A673 (cell line): Measurements from ENCODE around the gene YIPF6.
"Not testable (repeated sequence)": the region's sequence is repeated elsewhere in the genome, so short reads cannot be mapped to it uniquely, and the experiment has no call there.

Experiments used
- EZH2 ChIP-seq: fragments of 200-600 bp; sonication (generic); IDR thresholded peaks from 2 replicates; pipeline ENCODE4 v1.6.1; 2017; ENCODE audit warnings: borderline replicate concordance, low read depth, mild to moderate bottlenecking, mixed read lengths, antibody characterized with exemption, low read length; ENCODE audit not compliant: poor library complexity, severe bottlenecking
- TF ChIP-seq, protein P1 (sequence below): fragments of 300-800, 200-600 bp; sonication (generic); conservative IDR thresholded peaks from 2 replicates; pipeline ENCODE4 v1.5.1; 2017; ENCODE audit warnings: low read depth, mild to moderate bottlenecking, antibody characterized with exemption, low read length, moderate library complexity, mixed read lengths

DNA sequence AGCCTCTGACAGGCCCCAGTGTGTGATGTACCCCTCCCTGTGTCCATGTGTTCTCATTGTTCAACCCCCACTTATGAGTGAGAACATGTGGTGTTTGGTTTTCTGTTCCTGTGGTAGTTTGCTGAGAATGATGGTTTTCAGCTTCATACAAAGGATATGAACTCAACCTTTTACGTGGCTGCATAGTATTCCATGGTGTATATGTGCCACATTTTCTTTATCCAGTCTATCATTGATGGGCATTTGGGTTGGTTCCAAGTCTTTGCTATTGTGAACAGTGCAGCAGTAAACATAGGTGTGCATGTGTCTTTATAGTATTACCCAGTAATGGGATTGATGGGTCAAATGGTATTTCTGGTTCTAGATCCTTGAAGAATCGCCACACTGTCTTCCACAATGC, 25.8 kb downstream of the YIPF6 start:
- TF ChIP-seq, protein P1, sequence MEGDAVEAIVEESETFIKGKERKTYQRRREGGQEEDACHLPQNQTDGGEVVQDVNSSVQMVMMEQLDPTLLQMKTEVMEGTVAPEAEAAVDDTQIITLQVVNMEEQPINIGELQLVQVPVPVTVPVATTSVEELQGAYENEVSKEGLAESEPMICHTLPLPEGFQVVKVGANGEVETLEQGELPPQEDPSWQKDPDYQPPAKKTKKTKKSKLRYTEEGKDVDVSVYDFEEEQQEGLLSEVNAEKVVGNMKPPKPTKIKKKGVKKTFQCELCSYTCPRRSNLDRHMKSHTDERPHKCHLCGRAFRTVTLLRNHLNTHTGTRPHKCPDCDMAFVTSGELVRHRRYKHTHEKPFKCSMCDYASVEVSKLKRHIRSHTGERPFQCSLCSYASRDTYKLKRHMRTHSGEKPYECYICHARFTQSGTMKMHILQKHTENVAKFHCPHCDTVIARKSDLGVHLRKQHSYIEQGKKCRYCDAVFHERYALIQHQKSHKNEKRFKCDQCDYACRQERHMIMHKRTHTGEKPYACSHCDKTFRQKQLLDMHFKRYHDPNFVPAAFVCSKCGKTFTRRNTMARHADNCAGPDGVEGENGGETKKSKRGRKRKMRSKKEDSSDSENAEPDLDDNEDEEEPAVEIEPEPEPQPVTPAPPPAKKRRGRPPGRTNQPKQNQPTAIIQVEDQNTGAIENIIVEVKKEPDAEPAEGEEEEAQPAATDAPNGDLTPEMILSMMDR, result not testable (repeated sequence)
- TF ChIP-seq EZH2, result not testable (repeated sequence)
